ENCODE measurements around the gene CNGA2. TPM values are rescaled to one million over a fixed set of nuclear protein-coding genes. Genes with fewer than 3 reads are reported as not detected.

CNGA2 gene
- polyA plus RNA-seq, 3 donors = not detected

- Mint-ChIP-seq H3K36me3 (no peaks in the 10 kb centered on the region), H3K4me3 (no peak overlapping the region), H3K27me3 (ENCODE audit: low read depth in 3 of 3) (peaks cover 5 to 14% (median 9%) of the 10 kb centered on the region in 3 donors), H3K9me3 (peaks cover 1 to 8% (median 3%) of the 10 kb centered on the region in 7 donors), H3K4me1 (no peaks in the 10 kb centered on the region), H3K27ac (no peak overlapping the region)
- no peaks in the 10 kb centered on the region for H3K36me3 ChIP-seq (replicated peaks in 1 of 2; ENCODE audit: control insufficient read depth in 1 of 2, insufficient read depth in 2 of 2, low read length in 2 of 2)
- no peak overlapping the region for H3K27ac ChIP-seq (ENCODE audit: low read depth in 1 of 2, low read length in 2 of 2)
- no peak overlapping the region for H3K4me2 ChIP-seq (replicated peaks; ENCODE audit: extremely low read depth, low read length, poor library complexity, severe bottlenecking)
- no peak overlapping the region for H3K4me3 ChIP-seq (replicated peaks in 1 of 3; ENCODE audit: low read depth in 2 of 3, low read length in 3 of 3)
- H3K79me2 ChIP-seq (ENCODE audit: insufficient read depth, low read length) = no peaks in the 10 kb centered on the region
- no peaks in the 10 kb centered on the region for H4K20me1 ChIP-seq (ENCODE audit: insufficient read depth, low read length)
- 83% methylated on average over 3 of the region's 6 CpGs for WGBS (ENCODE audit: insufficient coverage)
- H3K9me3 ChIP-seq (replicated peaks in 1 of 2; ENCODE audit: control insufficient read depth in 1 of 2, insufficient read depth in 1 of 2, low read length in 2 of 2) = no peaks in the 10 kb centered on the region
- H3K27me3 ChIP-seq (ENCODE audit: control insufficient read depth in 2 of 2, insufficient read depth in 2 of 2, low read length in 2 of 2) = no peaks in the 10 kb centered on the region
- TF ChIP-seq CTCF (IDR thresholded peaks at IDR 0.05) = no peak
- intact Hi-C loops (cut with micrococcal nuclease) = no loop called here
- no peak overlapping the region for H3K9ac ChIP-seq (ENCODE audit: insufficient read depth, low read length, poor library complexity, severe bottlenecking)
- no peak for DNase-seq
- no peaks in the 10 kb centered on the region for H3K4me1 ChIP-seq (ENCODE audit: control insufficient read depth in 1 of 2, insufficient read depth in 2 of 2, low read length in 2 of 2)
- no peak overlapping the region for H2AFZ ChIP-seq (ENCODE audit: insufficient read depth, low read depth, low read length, poor library complexity, severe bottlenecking)
These were observed 2.1 kb downstream of the CNGA2 start for GRCh38 chrX:151736685-151737084.

DNA sequence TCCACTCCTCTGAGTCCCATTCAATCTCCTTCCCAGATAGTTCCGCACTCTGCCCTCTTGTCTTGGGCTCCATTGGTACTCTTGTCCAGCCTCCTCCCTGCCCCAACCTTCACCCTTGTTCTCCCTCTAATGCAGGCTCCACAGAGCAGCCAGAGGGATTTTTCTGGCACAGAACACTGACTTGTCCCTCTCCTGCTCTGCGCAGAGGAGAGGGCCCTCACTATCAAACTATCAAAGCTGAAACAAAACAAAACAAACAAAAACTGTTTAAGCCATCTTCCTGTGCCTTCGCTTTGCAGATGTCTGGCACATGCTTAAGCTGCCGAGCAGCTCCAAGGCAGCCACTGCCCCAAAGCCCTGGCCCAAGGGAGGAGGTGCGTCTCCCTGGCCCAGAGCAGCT, 2.9 kb downstream of the CNGA2 start:
- Histone ChIP-seq H2AFZ (ENCODE audit: insufficient read depth, low read depth, low read length, poor library complexity, severe bottlenecking) (no peak overlapping the region), H3K79me2 (ENCODE audit: insufficient read depth, low read length) (no peaks in the 10 kb centered on the region), H4K20me1 (ENCODE audit: insufficient read depth, low read length) (no peaks in the 10 kb centered on the region), H3K27ac (ENCODE audit: low read depth in 1 of 2, low read length in 2 of 2) (no peak overlapping the region), H3K9me3 (replicated peaks in 1 of 2; ENCODE audit: control insufficient read depth in 1 of 2, insufficient read depth in 1 of 2, low read length in 2 of 2) (no peaks in the 10 kb centered on the region), H3K36me3 (replicated peaks in 1 of 2; ENCODE audit: control insufficient read depth in 1 of 2, insufficient read depth in 2 of 2, low read length in 2 of 2) (no peaks in the 10 kb centered on the region), H3K4me1 (ENCODE audit: control insufficient read depth in 1 of 2, insufficient read depth in 2 of 2, low read length in 2 of 2) (no peaks in the 10 kb centered on the region), H3K4me2 (replicated peaks; ENCODE audit: extremely low read depth, low read length, poor library complexity, severe bottlenecking) (no peak overlapping the region), H3K4me3 (replicated peaks in 1 of 3; ENCODE audit: low read depth in 2 of 3, low read length in 3 of 3) (no peak overlapping the region), H3K27me3 (ENCODE audit: control insufficient read depth in 2 of 2, insufficient read depth in 2 of 2, low read length in 2 of 2) (no peaks in the 10 kb centered on the region), H3K9ac (ENCODE audit: insufficient read depth, low read length, poor library complexity, severe bottlenecking) (no peak overlapping the region)
- Mint-ChIP-seq H3K4me3 (no peak overlapping the region), H3K36me3 (no peaks in the 10 kb centered on the region), H3K9me3 (peaks cover 3 to 11% (median 6%) of the 10 kb centered on the region in 7 donors), H3K27ac (peak overlapping the region in 1 of 7 donors; percentile 1), H3K4me1 (no peaks in the 10 kb centered on the region), H3K27me3 (ENCODE audit: low read depth in 3 of 3) (peaks cover 5 to 12% (median 9%) of the 10 kb centered on the region in 3 donors)
- DNase-seq = no peak
- intact Hi-C loops (cut with micrococcal nuclease) = no loop called here
- 100% methylated on average over 2 of the region's 5 CpGs for WGBS (ENCODE audit: insufficient coverage)
- TF ChIP-seq CTCF (IDR thresholded peaks at IDR 0.05) = no peak

Measured in CD14-positive monocyte (primary cell).